GM19238 (cell line): ENCODE results near the gene IGSF5.

Source experiments
- DNase-seq: peaks from one replicate; pipeline ENCODE4 v3.0.0; 2011; ENCODE audit warnings: low spot score; ENCODE audit not compliant: insufficient read length

The IGSF5 gene

DNA sequence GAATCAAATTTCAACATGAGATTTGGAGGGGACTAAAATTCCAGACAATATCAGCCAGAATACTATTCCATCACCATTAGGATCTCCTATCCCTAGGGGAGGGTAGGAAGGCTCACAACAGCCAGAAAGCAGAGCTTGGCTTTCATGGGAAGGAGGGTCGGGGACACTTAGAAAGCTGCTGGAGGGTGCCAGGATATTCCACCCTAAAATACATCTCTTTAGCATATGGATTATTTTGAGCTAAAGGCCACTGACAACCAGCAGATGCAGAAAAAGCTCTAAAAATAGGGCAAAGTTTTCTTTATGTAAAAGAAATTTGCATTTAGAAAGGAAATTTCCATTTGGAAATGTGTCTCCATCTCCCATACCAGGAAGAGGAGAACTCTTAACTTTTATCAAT is 68.0 kb downstream of the IGSF5 start:
- no peak for DNase-seq

DNA sequence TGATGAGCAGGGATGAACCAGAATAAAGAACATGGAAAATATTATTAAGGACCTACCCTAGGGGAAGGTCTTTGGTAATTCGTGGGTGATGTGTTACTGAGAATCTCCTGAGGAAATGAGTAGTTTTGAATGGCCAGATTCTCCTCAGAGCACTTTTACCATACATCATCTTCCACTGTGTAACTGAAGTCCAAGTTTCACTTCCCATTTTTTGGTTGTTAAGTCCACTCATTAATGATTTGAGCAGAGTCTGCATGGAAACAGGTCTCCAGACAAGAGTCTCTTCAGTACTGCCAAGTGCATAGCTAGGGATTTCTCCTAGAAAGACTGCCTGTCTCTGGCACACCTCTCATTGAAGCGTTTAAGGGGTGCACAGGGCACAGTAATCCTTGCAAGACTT is 73.6 kb downstream of the IGSF5 start:
- no peak for DNase-seq

DNA sequence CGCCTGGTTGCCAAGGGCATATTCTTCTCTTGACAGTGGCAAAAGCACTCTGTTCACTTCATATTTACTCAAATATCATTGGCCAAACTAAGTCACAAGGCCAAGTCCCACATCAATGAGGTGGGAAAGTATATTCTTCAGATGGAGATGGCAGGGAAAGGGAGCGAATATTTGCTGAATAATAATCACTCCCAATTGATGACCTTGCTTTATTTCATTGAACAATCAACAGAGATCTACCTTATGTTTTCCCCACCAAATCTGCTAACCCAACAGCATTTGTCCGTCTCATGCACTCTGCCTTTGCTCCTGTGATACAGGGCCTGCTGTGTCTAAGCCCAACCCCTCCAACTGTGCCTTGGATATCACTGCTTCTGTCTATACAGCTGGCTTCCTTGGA is 77.1 kb downstream of the IGSF5 start:
- no peak for DNase-seq

DNA sequence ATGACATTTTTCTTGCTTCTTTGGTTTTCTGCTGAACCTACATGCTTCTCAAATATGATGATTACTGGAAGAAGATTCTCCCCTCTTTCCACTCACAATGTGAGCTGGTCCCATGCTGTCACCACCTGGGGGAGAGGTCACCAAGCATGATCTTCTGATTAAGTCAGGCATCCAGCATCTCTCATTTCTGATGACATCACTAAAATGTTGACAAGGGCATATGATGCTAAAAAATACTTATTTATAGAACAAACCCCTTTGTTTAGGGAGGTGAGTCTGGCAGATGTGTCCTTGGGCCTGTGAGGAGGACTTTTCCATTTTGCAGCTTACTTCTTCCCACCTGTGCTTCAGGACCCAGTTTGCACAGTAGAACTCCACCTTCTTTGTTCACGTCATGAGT is 80.3 kb downstream of the IGSF5 start:
- DNase-seq: no peak

DNA sequence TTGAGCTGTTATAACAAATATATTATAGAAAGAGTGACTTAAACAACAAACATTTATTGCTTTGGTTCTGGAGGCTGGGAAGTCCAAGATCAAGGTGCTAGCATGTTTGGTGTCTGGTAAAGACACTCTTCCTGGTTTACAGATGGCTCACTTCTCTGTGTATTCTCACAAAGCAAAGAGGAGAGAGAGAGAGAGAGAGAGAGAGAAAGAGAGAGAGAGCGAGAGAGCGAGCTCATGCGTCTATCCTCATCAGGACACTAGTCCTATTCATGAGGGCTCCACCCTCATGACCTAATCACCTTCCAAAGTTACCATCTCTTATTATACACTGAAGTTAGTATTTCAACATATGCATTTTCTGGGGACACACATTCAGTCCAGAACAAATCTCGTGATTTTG is 89.6 kb downstream of the IGSF5 start:
- DNase-seq: no peak

DNA sequence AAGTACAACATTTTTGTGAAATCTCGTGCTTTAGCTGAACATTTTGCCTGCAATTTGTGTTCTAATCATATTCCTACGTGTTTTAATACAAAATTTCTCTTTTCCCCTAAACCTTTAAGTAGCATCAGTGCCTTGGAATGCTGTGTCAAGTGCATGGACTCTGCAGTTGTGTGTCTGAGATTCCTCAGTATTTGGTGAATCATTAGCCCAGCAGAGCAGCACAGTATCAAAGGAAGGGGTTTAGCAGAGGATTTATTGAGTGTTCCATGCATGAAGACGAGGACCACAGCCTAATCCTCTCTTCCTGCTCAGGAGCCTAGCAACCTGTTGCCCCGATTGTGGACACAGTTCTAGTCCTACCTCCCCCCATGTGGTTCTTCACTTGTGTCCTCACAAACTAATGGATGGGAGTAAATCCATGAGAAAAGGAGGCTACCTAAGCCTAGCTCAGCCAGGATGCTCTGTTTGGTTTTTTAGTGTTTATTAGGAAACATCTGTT is 92.9 kb downstream of the IGSF5 start:
- DNase-seq: no peak

DNA sequence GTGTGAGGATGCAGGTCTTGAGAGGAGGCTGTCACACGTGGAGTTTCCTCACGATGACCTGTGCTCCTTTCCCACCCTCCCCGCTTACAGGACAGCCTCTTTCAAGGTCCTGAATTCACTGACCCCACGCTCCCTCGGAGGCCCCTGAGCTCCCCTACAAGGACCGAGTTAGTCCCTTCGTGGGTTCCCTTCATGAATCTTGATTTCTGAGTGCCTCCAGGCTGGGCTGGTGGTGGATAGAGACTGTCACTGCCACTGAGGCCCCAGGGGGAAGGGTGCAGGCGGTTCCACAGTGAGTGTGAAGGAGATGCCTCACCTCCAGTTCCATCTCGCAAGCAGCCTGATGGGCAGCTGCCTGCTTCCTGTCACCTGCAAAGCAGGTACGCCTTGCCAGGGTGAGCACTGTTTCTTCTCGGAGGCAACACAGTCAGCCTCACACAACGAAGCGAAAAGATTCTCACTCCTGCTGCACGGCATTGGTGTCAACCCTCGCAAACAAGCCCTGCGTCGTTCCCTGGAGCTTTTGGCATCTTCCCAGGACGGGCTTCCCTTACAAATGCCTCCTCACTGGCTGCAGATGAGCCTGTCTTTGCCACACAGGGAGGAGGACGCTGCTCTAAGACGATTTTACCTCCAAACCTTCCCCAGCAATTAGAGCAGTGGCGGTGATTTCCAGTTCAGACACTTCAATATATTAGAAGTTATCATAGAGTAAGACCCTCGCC is 95.6 kb downstream of the IGSF5 start:
- DNase-seq: no peak

DNA sequence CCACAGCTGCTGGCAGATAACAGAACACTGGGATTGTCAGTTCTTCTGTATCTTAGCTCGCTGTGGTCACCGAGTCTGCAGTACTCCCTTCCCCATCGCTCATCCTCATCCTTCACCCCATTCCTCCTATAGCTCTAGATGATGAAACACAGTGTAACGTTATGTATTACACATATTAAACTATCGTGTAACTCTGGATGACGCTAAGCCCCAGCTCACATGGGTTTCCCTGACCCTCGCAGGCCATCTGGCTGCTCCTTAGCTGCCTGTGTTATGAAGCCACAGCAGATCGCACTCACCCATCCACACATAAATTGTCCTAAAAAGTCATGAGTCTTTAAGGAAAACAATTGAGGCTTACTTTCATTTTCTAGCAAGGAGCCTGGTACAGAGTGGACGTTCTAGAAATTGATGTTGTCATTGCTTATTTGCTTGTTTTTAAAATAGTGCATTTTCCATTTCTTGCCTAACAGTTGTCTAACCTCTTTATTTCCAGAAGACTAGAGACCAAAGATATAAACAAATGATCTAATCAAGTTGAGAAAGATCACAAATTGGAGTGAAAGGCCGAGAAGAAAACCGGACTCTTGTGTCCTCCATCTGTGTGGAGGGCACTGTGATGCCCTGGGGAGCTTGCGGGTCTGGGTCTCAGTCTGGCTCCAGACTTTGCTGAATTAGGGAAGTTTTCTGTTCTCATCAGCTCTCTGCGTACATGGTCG is 97.9 kb downstream of the IGSF5 start:
- no peak for DNase-seq

DNA sequence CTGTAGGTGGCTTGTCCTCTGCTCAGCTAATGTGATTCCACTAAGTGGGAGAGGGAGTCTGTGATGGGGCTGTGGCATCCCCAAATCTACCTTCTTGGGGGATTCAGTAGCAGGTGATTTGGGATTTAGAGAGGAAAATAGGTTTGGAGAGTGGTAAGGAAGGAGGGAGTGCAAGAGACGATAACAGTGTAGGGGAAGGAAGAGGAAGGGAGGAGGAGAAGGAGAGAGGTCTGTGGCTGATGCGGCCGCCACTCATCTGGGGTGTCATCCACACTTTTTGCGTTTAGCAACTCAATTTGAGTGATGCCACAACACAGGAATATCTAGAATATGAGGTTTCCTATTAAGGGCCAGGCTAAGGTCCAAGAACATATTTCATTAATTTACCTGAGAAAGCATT is 98.5 kb downstream of the IGSF5 start:
- DNase-seq: no peak

DNA sequence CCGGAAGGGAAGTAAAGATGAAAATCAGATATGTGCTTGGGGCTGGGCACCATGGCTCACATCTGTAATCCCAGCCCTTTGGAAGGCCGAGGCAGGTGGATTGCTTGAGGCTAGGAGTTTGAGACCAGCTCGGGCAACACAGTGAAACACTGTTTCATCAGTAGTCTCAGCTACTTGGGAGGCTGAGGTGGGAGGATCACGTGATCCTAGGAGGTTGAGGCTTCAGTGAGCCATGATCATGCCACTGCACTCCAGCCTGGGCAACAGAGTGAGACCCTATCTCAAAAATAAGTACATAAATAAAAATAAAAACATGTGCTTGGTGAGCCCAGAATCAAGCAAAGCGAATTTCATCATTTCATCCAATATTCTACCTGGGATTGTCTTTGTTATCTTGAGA is 98.9 kb downstream of the IGSF5 start:
- DNase-seq: no peak

DNA sequence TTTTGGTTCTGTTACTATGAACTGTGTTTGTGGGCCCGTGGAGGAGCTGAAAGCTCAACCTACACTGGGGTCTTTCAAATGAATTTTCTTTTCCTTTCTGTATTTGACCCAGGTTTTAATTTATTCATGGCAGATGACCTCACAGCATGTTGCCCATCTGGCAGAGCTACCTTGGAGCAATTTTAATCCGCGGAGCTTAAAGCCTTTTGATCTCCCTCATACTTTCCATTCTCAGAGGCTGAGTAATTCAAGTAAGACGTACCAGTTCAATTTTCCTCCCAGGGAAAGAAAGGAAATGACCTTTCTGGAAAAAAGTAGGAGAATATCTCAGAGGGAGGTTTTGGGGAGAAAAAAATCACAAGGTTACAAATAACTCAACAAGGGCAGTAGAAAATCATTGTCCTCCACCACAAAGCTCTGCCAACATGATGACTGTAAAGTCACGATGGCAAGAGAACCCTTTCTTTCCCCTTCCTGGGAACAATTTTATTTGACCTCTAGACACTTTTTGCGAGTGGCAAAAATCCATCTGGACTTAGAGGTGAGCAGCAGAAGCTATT is 100.7 kb downstream of the IGSF5 start:
- DNase-seq: no peak

DNA sequence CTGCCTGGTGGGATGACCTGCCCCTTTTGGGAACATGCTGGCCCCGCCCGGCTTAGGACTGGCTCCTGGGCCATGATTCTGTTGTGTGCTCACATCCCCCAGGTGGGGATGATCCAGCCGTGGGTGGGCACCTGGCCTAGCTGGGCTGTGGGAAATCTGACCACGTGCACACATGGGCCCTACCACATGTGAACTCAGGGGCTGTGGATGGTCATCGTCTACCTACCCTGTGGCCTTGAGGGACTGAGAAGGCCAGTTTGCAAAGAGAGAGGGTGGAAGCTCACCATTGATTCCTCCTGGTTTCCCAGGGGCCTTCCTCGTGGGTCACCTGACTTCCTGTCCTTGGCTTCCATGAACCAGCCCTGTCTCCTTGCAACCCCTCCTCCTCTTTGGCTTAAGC is 102.9 kb downstream of the IGSF5 start:
- no peak for DNase-seq

DNA sequence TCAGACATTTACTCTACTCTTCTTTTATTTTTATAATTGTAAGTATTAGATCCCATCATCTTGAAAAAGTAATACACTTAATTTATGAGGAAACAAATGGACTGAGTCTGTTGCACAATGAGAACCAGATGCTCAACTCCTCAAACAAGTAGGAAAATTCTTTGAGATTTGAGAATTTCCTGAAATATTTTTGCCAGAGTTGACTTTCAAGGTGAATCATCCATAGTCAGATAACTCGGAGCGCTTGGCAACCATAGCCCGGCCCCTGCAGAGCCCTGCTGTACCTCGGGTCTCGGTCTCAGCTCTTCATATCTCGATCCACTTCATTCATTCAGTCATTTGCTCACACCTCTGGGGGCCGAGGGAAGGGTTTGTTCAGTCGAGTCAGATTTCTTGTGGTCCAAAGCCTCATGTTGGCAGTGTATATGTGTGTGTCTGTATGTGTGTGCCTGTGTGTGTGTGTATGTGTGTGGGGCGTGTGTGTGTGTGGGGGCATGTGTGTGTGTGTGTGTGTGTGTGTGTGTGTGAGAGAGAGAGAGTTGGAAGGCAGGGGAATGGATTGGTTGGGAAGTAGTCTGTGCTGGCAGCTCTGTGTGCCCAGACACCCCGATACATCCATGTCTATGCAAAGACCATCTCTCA is 104.2 kb downstream of the IGSF5 start:
- DNase-seq: no peak

DNA sequence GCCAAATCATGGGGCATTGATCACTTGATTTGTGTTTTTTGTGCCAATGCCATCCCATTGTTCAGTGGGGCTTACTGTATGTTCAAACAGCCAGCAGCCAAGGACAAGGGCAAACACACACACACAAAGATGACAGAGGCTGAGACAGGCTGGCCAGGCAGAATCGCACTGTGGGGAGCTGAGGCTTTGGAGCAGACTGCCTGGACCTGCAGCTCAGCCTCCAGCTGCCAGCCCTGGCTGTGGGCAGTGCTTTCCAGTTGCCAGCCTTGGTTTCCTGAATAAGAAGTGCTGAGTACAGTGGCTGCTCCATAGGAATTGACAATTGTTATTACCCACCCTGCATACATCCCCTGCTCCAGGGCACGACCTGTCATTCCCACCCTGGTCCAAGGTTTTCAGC is 105.3 kb downstream of the IGSF5 start:
- DNase-seq: no peak

DNA sequence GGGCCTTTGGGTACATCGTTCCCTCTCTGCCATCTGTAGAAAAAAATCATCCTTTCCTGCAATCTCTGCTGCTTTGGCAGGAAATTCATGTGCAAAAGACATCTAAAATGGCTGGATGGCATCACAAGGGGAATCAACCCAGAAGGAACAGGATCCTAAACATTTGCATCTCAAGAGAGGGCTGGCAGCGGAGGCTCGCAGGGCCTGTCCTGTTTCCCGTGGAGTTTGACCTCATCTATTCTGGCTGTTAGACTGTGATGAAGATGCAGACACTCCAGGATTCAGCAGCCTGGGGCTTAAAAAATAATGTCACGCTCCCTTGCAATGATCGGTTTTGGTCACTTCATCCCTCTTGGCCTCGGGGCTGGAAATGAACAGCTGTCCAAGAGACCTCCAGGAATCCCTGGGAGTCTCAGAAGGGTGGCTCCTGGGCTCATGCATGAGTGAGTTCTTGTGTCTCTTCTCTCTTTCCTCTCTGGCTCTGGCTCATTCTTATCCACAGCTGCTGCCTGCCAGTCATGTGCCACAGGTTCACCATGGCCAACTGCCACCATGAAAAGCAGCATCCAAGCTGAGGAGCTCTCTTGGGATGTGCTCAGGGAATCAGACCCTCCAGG is 106.1 kb downstream of the IGSF5 start:
- no peak for DNase-seq
